ENCODE measurements around the gene STX8. TPM values are rescaled to one million over a fixed set of nuclear protein-coding genes. Genes with fewer than 3 reads are reported as not detected.

Gene STX8
- total RNA-seq, 1 donor: 77.5 TPM

DNA sequence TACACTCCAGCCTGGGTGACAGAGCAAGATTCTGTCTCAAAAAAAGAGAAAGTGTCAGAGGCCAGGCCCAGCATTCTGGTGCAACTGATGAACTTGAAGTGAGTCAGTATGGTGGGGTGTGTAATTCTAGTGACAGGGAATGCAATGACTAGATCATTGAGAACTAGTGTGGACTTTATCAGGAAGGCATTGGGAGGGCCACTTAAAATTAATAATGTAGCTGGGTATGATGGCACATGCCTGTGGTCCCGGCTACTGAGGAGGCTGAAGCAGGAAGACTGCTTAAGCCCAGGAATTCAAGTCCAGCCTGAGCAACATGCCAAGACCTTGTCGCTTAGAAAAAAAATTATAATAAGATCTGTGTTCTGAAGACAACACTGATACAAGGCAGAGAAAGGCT is 90.8 kb downstream of the STX8 start:
- no peak for DNase-seq (ENCODE audit: low read depth)
- no peak overlapping the region for H3K4me3 ChIP-seq (ENCODE audit: low read depth, low read length)
- TF ChIP-seq CTCF (IDR thresholded peaks at IDR 0.05; ENCODE audit: insufficient read depth, low read length): no peak

- no peak for TF ChIP-seq CTCF (IDR thresholded peaks at IDR 0.05; ENCODE audit: insufficient read depth, low read length)
- H3K4me3 ChIP-seq (ENCODE audit: low read depth, low read length): no peak overlapping the region
- no peak for DNase-seq (ENCODE audit: low read depth)
Observed at GRCh38 chr17:9479964-9480363, 95.7 kb downstream of the STX8 start.

DNA sequence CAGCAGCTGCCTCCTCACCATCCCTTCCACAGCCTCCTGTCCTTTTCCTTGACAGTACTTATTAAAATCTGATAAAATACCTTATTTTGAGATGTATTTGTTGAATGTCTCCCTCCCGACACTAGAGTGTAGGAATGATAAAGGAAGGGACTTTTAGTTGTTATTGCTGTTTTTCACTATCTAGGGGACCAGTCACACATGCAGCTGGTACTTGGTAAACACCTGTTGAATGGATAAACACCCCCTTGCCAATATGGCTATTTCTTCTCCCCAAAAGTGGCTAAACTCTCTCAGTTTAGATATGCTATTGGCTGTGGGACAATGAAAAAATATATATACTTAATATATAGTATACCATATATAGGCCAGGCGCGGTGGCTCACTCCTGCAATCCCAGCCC is 96.7 kb downstream of the STX8 start:
- no peak for TF ChIP-seq CTCF (IDR thresholded peaks at IDR 0.05; ENCODE audit: insufficient read depth, low read length)
- no peak for DNase-seq (ENCODE audit: low read depth)
- no peak overlapping the region for H3K4me3 ChIP-seq (ENCODE audit: low read depth, low read length)

- no peak overlapping the region for H3K4me3 ChIP-seq (ENCODE audit: low read depth, low read length)
- TF ChIP-seq CTCF (IDR thresholded peaks at IDR 0.05; ENCODE audit: insufficient read depth, low read length): no peak
- DNase-seq (ENCODE audit: low read depth): peak; percentile 25
Observed at GRCh38 chr17:9475101-9475658, 100.4 kb downstream of the STX8 start.

GRCh38 chr17:9473711-9474110 is 101.9 kb downstream of the STX8 start:
- H3K4me3 ChIP-seq (ENCODE audit: low read depth, low read length): no peak overlapping the region
- no peak for TF ChIP-seq CTCF (IDR thresholded peaks at IDR 0.05; ENCODE audit: insufficient read depth, low read length)
- peak; percentile 67 for DNase-seq (ENCODE audit: low read depth)

DNA sequence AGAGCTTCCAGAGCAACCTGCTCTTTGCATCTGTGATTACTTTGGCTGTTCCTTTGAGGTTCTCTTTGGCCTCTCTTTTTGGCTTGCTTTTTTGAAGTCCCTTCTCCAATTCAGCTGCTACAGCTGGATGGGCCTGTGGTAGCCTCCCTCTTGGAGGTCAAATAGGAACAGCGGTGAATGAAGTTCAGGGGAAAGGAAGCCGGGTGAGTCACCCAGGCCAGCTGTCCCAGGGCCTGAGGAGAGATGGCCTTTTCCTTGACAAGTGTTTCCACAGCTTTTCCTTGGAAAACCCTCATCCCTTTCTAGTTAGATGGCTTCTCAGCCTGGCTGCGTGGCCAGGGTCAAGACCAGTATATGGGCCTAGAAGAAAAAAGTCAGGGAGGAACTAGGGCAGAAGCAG is 103.1 kb downstream of the STX8 start:
- no peak for DNase-seq (ENCODE audit: low read depth)
- TF ChIP-seq CTCF (IDR thresholded peaks at IDR 0.05; ENCODE audit: insufficient read depth, low read length): no peak

DNA sequence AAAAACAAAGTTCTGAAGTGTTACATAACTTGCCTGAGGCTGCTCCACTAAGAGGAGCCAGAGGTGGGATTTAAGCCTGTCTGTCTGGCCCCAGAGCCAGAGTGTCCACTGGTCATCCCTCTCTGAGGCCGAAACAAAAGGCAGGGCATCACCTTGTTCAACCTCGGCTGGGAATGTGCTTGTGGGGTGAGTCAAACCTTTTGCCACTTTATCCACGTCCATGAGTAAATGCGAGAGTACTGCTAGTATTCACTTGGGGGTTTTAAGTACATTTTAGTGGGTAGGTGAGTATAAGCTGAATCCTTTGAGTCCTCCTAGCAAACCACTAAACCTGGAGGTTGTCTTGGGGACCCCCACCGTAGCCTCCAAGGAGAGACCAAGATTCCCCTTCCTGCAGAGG is 103.5 kb downstream of the STX8 start:
- H3K4me3 ChIP-seq (ENCODE audit: low read depth, low read length): no peak overlapping the region
- no peak for TF ChIP-seq CTCF (IDR thresholded peaks at IDR 0.05; ENCODE audit: insufficient read depth, low read length)
- DNase-seq (ENCODE audit: low read depth): no peak

More for the DNA sequence above, 103.1 kb downstream of the STX8 start:
- no peak overlapping the region for H3K4me3 ChIP-seq (ENCODE audit: low read depth, low read length)
